Lower lobe of right lung (tissue), 2 donors: ENCODE data around the gene ITSN1. TPM values are rescaled to one million over a fixed set of nuclear protein-coding genes. Genes with fewer than 3 reads are reported as not detected.
"Not testable (repeated sequence)": the region's sequence is repeated elsewhere in the genome, so short reads cannot be mapped to it uniquely, and the experiment has no call there.

Experiments
- ATAC-seq, 2 donors: fragments of 200-7000 bp; cut with Tn5 transposase; one replicate each; pipeline ENCODE4 v1.9.1; 2020 to 2022; ENCODE audit warnings: mild to moderate bottlenecking in 2 of 2, moderate library complexity in 2 of 2
- DNase-seq: peaks from one replicate; pipeline ENCODE4 v3.0.0-alpha.2; 2020
- H3K27ac ChIP-seq: fragments of 200-600 bp; one replicate; pipeline ENCODE4 v1.8.0; 2022
- H3K27me3 ChIP-seq: fragments of 200-600 bp; one replicate; pipeline ENCODE4 v1.8.0; 2022; ENCODE audit warnings: low read depth
- H3K36me3 ChIP-seq: fragments of 200-600 bp; one replicate; pipeline ENCODE4 v1.8.0; 2022; ENCODE audit warnings: mild to moderate bottlenecking
- H3K4me1 ChIP-seq: fragments of 200-600 bp; one replicate; pipeline ENCODE4 v1.8.0; 2022
- H3K4me3 ChIP-seq: fragments of 200-600 bp; one replicate; pipeline ENCODE4 v1.8.0; 2022; ENCODE audit warnings: mild to moderate bottlenecking
- H3K9me3 ChIP-seq: fragments of 200-600 bp; one replicate; pipeline ENCODE4 v1.8.0; 2022
- intact Hi-C: fragments of 100-400 bp; cut with DNase I; formaldehyde crosslinking; loops from one replicate; pipeline ENCODE4 v1.11.0; 2022
- total RNA-seq: library from RNA; stranded (reverse); fragmentation: NEBNext Ultra II Directional; extraction: Animal tissue kit (Norgen Biotek cat#: 25700); gene quantifications from one replicate; pipeline ENCODE4 v1.2.1, GENCODE V29; 2021
- TF ChIP-seq, protein P1 (sequence below): fragments of 200-600 bp; IDR thresholded peaks from one replicate; pipeline ENCODE4 v1.8.0; 2022; ENCODE audit warnings: antibody characterized with exemption, mild to moderate bottlenecking
- donor health status: DM: no; HTN: yes; CAD: no; lungs with severe emphysema.

ITSN1 gene
- total RNA-seq, 1 donor from 2014 or later, result 31.4 TPM

DNA sequence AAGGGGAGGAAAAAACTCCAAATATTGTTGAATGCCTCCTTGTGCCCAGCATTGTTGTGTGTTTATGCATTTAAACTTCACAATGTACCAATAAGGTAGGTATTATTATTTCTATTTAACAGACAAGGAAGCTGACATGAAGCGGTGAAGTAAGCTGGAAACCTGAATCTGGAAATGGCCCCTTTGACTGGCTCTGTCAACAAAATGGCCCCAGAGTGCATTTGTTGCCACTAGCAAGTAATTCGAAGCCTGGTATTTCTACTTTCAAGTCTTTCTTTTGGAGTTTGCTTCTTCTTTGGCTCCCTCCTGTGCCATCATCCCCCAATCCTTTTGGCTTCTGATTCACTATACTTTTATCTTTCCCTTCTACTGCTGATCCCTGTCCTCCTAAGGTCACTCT is 23.9 kb upstream of the ITSN1 start:
- no peaks in the 10 kb centered on the region for H3K9me3 ChIP-seq
- no peak for ATAC-seq
- no peak overlapping the region for H3K4me3 ChIP-seq
- no peaks in the 10 kb centered on the region for H3K4me1 ChIP-seq
- H3K27ac ChIP-seq, result no peak overlapping the region
- DNase-seq, result no peak
- TF ChIP-seq, protein P1, sequence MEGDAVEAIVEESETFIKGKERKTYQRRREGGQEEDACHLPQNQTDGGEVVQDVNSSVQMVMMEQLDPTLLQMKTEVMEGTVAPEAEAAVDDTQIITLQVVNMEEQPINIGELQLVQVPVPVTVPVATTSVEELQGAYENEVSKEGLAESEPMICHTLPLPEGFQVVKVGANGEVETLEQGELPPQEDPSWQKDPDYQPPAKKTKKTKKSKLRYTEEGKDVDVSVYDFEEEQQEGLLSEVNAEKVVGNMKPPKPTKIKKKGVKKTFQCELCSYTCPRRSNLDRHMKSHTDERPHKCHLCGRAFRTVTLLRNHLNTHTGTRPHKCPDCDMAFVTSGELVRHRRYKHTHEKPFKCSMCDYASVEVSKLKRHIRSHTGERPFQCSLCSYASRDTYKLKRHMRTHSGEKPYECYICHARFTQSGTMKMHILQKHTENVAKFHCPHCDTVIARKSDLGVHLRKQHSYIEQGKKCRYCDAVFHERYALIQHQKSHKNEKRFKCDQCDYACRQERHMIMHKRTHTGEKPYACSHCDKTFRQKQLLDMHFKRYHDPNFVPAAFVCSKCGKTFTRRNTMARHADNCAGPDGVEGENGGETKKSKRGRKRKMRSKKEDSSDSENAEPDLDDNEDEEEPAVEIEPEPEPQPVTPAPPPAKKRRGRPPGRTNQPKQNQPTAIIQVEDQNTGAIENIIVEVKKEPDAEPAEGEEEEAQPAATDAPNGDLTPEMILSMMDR, result no peak
- intact Hi-C loops, result no loop called here
- no peaks in the 10 kb centered on the region for H3K27me3 ChIP-seq
- peaks cover 79% of the 10 kb centered on the region for H3K36me3 ChIP-seq

DNA sequence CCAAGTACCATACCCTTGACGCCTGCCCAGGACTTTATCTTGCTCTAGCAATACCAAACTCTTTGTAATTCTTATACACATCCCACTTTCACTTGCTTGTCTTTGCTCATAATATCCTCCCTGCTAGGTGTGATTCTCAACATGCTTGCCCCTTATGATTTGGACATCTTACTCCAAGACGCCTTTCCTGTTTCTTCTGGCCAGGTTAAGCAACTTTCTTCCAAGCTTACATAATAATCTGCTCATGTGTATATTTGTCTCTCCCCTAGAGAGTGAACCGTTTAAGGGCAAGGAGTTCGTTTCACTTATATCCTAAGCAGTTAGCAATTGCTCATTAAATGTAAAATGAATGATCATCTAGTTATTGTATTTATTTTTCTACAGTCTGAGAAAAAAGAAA is 22.6 kb upstream of the ITSN1 start:
- intact Hi-C loops, result no loop called here
- no peaks in the 10 kb centered on the region for H3K27me3 ChIP-seq
- no peak overlapping the region for H3K27ac ChIP-seq
- H3K4me1 ChIP-seq, result no peaks in the 10 kb centered on the region
- ATAC-seq, result no peak
- no peak for DNase-seq
- H3K4me3 ChIP-seq, result no peak overlapping the region
- H3K36me3 ChIP-seq, result peaks cover 79% of the 10 kb centered on the region
- H3K9me3 ChIP-seq, result no peaks in the 10 kb centered on the region
- TF ChIP-seq, protein P1, result no peak

DNA sequence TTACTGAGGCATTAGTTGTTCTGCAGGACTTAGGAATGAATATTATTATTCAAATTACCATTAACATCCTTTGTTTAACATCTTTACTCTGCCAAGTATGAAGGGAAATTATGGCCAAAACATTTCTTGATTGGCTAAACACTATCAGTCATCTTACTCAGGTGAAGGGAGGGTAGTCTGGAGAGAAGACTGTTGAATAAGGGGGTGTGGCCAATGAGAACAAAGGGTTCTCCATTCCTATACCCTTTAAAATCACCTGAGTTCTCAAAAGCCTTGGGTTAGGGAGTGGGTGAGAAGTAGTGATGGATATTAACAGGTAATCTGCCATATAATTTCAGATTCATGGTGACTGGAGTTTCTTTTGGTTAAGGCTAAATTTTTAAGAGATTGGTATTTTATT is 20.0 kb upstream of the ITSN1 start:
- H3K4me3 ChIP-seq, result no peak overlapping the region
- no peaks in the 10 kb centered on the region for H3K9me3 ChIP-seq
- no peak for ATAC-seq
- DNase-seq, result no peak
- TF ChIP-seq, protein P1, result no peak
- no peaks in the 10 kb centered on the region for H3K27me3 ChIP-seq
- peaks cover 63% of the 10 kb centered on the region for H3K36me3 ChIP-seq
- intact Hi-C loops, result no loop called here
- H3K27ac ChIP-seq, result no peak overlapping the region
- H3K4me1 ChIP-seq, result no peaks in the 10 kb centered on the region

DNA sequence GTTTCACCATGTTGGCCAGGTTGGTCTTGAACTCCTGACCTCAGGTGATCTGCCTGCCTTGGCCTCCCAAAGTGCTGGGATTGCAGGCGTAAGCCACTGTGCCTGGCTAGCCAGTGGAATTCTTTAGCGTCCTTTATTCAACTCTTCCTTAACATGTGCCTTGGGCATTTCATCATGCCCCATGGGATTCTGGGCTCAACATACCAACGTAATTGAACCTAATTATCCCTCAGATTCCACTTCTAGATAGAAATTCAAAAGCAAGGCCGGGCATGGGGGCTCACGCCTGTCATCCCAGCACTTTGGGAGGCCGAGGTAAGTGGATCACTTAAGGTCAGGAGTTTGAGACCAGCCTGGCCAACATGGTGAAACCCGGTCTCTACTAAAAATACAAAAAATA is 16.1 kb upstream of the ITSN1 start:
- H3K27me3 ChIP-seq, ATAC-seq, H3K4me3 ChIP-seq, H3K27ac ChIP-seq, intact Hi-C loops, DNase-seq, H3K9me3 ChIP-seq, H3K4me1 ChIP-seq: not testable (repeated sequence)
- H3K36me3 ChIP-seq, result peaks cover 69% of the 10 kb centered on the region

DNA sequence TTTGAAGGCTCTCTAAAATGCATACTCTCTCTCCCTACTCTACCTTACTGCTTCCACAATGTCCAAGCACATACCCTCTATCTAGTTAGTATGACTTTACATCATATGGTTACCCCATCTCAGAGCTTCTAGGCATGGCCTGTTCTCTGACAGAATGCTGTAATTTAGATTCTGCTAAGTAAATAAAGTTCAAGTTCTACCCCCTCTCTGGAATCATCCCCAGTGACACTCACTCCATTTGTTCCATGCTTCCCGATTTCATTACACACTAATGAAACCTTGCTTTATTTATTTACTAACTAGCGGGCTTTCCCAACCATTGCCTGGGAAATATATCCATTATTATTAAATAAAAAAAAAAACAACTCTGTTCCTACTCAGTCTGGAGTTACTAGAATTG is 8.0 kb upstream of the ITSN1 start:
- Histone ChIP-seq H3K27me3 (no peaks in the 10 kb centered on the region), H3K4me3 (no peak overlapping the region), H3K36me3 (peaks cover 31% of the 10 kb centered on the region), H3K4me1 (no peaks in the 10 kb centered on the region), H3K27ac (no peak overlapping the region), H3K9me3 (no peaks in the 10 kb centered on the region)
- intact Hi-C loops, result no loop called here
- TF ChIP-seq, protein P1, result no peak
- ATAC-seq (no peak), DNase-seq (no peak)

DNA sequence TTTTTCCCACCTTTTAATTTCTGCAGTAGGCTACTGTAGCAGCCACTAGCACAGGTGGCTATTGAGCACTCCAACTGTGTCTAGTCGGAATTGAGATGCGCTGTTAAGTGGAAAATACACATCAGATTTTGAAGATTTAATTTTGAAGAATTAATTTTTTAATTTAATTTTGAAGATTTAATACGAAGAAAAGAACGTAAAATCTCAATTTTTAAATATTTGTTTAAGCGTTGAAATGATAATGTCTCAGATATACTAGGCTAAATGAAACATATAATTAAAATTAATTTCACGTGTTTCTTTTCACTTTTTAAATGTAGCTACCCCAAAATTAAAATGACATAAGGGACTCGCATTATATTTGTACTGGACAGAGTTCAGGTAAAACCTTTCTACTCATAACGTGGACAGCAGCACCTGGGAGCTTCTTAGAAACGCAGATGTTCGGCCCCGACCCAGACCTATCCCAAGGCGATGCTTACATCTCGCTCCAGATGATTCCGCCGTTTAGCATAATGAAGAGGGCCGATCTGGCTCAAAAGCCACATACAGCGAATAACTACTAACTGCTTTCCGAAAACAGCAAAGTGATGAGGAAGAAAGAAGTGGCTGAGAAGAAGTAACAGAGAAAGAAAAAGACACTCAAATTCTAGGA is 1.5 kb upstream of the ITSN1 start:
- peaks cover 16% of the 10 kb centered on the region for H3K4me1 ChIP-seq
- DNase-seq (no peak), ATAC-seq (no peak)
- no peaks in the 10 kb centered on the region for H3K27me3 ChIP-seq
- no peaks in the 10 kb centered on the region for H3K9me3 ChIP-seq
- intact Hi-C loops, result no loop called here
- H3K36me3 ChIP-seq, result no peaks in the 10 kb centered on the region
- TF ChIP-seq, protein P1, result no peak
- H3K4me3 ChIP-seq, result peak overlapping the region; percentile 88
- H3K27ac ChIP-seq, result peak overlapping the region; percentile 93
